ENCODE measurements around the gene KATNAL1.

KATNAL1 gene

DNA sequence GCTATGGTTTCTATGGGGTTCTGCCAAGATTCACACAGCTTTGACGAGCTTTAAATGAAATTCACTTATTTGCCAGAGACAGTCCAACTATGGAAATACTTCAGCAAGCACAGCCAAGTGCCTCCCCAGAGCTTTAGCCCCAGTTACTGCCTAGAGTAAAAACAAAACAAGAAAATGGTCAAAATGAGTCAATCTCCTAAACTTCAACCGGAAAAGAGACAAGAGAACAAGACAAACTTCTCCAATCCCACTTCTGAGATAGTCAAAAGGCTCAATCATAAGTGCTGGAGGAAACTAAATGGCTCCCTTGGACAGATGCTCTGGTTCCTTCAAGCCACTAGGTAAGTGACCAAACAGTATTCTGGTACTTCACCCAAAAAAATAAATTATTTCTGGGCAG, 65.8 kb downstream of the KATNAL1 start:
- no peak for DNase-seq
- no peak overlapping the region for H3K4me3 Mint-ChIP-seq
- H3K27ac Mint-ChIP-seq: no peak overlapping the region
- H3K4me1 Mint-ChIP-seq (ENCODE audit: low read depth): peaks cover 8% of the 10 kb centered on the region
- H3K36me3 Mint-ChIP-seq (ENCODE audit: low read depth): peaks cover 2% of the 10 kb centered on the region
- H3K27me3 Mint-ChIP-seq: no peaks in the 10 kb centered on the region
- H3K9me3 Mint-ChIP-seq: no peaks in the 10 kb centered on the region

DNA sequence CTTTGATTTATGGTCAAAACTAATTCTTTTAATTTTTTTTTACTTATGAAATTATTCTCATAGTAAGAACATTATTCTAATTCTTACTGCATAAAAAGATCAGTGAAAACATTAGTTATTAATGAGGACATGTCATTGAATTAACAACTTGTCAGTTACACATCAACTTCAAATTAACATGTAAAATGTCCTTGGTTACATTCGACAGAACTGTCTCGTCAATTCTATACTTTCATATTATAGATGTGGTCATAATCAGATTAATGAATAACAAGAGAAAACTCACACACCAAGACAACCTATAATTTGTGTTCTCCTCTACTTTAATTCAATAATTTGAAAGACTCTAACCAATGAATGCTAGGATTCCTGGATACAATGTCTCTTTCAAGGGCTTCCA, 66.7 kb downstream of the KATNAL1 start:
- Mint-ChIP-seq H3K27ac (no peak overlapping the region), H3K4me1 (ENCODE audit: low read depth) (peaks cover 8% of the 10 kb centered on the region), H3K4me3 (no peak overlapping the region), H3K9me3 (no peaks in the 10 kb centered on the region), H3K27me3 (no peaks in the 10 kb centered on the region), H3K36me3 (ENCODE audit: low read depth) (peaks cover 2% of the 10 kb centered on the region)
- no peak for DNase-seq

DNA sequence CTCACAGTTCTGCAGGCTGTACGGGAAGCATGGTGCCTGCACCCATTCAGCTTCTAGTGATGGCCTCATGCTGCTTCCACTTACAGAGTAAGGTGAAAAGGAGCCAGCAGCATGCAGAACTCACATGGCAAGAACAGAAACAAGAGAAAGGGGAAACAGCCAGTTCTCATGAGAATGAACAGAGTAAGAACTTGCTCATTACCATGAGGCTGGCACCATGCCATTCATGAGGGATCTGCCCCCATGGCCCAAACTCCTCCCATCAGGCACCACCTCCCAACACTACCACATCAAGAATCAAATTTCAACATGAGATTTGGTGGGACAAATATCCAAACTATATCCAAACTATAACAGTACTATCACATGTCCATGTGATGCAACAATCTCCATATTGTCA, 72.1 kb downstream of the KATNAL1 start:
- no peak overlapping the region for H3K27ac Mint-ChIP-seq
- H3K27me3 Mint-ChIP-seq: no peaks in the 10 kb centered on the region
- H3K4me3 Mint-ChIP-seq: no peak overlapping the region
- peaks cover 10% of the 10 kb centered on the region for H3K36me3 Mint-ChIP-seq (ENCODE audit: low read depth)
- no peaks in the 10 kb centered on the region for H3K4me1 Mint-ChIP-seq (ENCODE audit: low read depth)
- no peak for DNase-seq
- H3K9me3 Mint-ChIP-seq: no peaks in the 10 kb centered on the region

DNA sequence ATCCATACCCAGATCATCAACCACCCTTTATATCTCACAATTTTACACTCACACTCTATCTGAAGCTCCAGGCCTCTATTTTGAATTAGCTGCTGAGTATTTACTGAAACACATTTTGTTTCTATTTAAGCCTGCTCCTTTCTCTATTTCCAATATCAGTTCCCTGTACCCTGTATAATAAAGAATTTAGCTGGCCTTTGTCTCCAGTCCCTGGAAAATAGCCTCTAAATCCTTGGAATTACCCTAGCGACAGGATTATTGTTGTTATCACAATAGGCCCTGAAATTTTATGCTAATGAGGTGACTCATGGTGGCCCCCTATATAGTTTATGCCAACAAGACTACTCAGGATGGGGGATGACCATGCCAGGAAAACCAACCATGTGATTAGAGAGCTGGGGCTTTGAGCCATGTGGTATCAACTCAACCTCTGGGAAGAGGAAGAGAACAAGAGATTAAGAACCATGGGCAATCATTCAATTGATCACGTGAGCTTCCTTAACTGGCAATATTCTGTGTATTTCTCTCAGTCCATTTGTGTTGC, 72.7 kb downstream of the KATNAL1 start:
- no peak for DNase-seq
- Mint-ChIP-seq H3K9me3 (no peaks in the 10 kb centered on the region), H3K4me1 (ENCODE audit: low read depth) (no peaks in the 10 kb centered on the region), H3K27me3 (no peaks in the 10 kb centered on the region), H3K27ac (no peak overlapping the region), H3K4me3 (no peak overlapping the region), H3K36me3 (ENCODE audit: low read depth) (peaks cover 13% of the 10 kb centered on the region)

DNA sequence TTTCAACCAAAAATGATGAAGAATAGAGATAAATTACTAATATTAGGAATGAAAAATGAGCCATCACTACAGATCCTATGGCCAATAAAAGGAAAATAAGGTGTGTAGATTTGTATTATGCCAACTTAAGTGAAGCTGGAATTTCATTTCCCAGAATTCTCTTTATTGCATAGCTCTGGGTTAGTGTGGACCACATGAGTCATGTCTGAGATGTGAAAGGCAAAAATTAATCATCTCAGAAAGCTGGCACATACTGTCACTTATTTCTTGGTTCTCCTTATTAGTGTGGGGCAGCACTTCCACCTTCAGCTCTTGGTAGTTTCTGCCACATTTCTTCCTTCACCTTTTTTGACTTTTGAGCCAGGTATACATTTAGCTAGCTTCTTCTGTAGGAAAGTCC, 82.6 kb downstream of the KATNAL1 start:
- Mint-ChIP-seq H3K4me1 (ENCODE audit: low read depth) (peaks cover 25% of the 10 kb centered on the region), H3K9me3 (peaks cover 16% of the 10 kb centered on the region), H3K27ac (peak overlapping the region; percentile 82), H3K27me3 (no peaks in the 10 kb centered on the region), H3K4me3 (no peak overlapping the region), H3K36me3 (ENCODE audit: low read depth) (peaks cover 60% of the 10 kb centered on the region)
- DNase-seq: no peak

DNA sequence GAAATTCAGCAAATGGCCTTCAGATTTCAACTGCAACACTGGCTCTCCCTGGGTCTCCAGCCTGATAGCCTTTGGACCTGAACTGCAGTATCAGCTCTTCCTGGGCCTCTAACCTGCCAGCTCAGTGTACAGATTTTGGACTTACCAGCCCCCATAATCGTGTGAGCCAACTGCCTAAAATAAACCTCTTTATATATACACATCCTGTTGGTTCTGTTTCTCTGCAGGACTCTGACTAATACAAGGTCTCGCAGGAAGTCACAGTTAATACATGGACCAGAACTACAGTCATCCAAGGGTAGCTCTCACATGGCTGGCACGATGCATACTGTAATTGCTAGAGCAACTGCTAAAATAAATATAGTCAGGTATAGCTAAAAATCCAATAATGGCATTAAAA, 85.1 kb downstream of the KATNAL1 start:
- peaks cover 25% of the 10 kb centered on the region for H3K4me1 Mint-ChIP-seq (ENCODE audit: low read depth)
- no peak for DNase-seq

DNA sequence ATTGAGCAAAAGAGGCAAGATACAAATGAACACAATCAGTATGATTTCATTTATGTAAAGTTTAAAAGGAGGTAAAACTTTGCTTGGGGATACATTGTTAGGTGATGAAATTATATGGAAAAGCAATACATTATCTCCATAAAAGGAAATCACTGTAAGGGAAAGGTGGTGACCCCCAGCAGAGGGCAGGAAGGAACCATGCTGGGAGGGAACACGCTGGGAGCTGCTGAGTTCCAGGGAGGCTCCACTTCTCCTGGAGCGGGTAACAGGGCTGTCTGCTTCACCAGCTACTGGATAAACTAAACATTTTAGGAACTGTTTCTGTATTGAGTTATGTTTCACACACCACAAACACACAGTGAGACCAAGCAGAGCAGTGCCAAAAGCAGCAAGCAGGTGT, 91.2 kb downstream of the KATNAL1 start:
- no peaks in the 10 kb centered on the region for H3K27me3 Mint-ChIP-seq
- no peak overlapping the region for H3K27ac Mint-ChIP-seq
- H3K4me3 Mint-ChIP-seq: no peak overlapping the region
- no peak for DNase-seq
- no peaks in the 10 kb centered on the region for H3K4me1 Mint-ChIP-seq (ENCODE audit: low read depth)
- no peaks in the 10 kb centered on the region for H3K9me3 Mint-ChIP-seq
- H3K36me3 Mint-ChIP-seq (ENCODE audit: low read depth): peaks cover 4% of the 10 kb centered on the region

More for the DNA sequence above, 85.1 kb downstream of the KATNAL1 start:
- H3K27ac Mint-ChIP-seq: no peak overlapping the region
- H3K4me3 Mint-ChIP-seq: no peak overlapping the region
- H3K27me3 Mint-ChIP-seq: no peaks in the 10 kb centered on the region
- H3K9me3 Mint-ChIP-seq: peaks cover 16% of the 10 kb centered on the region
- H3K36me3 Mint-ChIP-seq (ENCODE audit: low read depth): peaks cover 46% of the 10 kb centered on the region

DNA sequence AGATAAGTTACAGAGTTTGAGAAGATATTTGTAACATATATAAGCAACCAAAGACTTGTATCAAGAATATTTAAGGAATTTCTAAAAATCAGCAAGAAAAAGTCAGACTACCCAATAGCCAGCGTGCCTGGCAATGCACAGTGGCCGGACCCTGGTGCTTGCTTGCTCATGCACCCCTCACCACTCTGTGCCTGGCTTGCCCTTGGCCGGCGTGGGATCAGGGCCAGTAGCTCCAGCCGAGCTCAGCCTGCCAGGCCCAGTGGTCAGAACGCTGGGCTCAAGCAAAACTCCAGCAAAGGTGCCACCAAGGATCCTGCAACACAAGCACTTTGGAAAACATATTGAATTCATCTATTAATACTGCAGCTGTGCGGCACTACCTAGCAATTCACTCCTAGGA, 95.1 kb downstream of the KATNAL1 start:
- DNase-seq: no peak
- H3K9me3 Mint-ChIP-seq: no peaks in the 10 kb centered on the region
- H3K27ac Mint-ChIP-seq: no peak overlapping the region
- H3K4me3 Mint-ChIP-seq: no peak overlapping the region
- H3K36me3 Mint-ChIP-seq (ENCODE audit: low read depth): peaks cover 11% of the 10 kb centered on the region
- peaks cover 2% of the 10 kb centered on the region for H3K4me1 Mint-ChIP-seq (ENCODE audit: low read depth)
- no peaks in the 10 kb centered on the region for H3K27me3 Mint-ChIP-seq

DNA sequence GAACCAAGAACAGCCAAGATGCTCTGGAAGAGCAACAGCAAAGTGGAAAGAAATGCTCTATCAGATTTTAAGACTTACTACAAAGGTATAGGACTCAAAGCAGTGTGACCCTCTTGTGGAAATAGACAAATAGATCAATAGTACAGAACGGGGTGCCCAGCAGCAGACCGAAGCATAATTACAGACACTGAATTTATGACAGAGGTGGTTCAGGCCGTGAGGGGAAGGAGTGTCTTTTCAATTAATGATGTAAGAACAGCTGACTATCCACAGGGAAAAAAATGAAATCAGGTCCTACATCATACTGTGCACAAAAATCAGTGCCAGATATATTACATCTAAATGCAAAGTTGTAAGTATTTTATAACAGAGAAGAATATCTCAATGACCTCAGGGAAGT, 95.6 kb downstream of the KATNAL1 start:
- Mint-ChIP-seq H3K27me3 (no peaks in the 10 kb centered on the region), H3K27ac (no peak overlapping the region), H3K9me3 (no peaks in the 10 kb centered on the region), H3K4me3 (no peak overlapping the region), H3K36me3 (ENCODE audit: low read depth) (peaks cover 16% of the 10 kb centered on the region), H3K4me1 (ENCODE audit: low read depth) (peaks cover 2% of the 10 kb centered on the region)
- DNase-seq: no peak

DNA sequence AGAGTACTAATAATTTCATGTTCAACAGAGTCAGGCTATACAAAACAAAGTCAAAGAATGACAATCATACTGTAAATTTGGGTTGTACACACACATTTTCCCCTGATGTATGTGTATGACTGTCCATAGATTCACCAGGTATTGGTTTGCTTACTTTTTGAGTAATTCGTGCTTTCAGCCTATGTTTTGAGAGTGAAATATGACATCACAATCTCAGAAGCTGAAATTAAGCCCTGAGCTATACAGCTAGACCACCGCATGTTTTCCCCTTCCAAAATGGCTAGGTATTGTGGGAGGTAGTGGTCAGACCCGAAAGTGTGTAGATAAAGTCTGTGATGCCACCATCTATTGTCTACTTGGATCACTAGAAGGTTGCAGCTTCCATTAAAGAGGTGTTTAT, 102.8 kb downstream of the KATNAL1 start:
- no peak for DNase-seq
- Mint-ChIP-seq H3K36me3 (ENCODE audit: low read depth) (peaks cover 14% of the 10 kb centered on the region), H3K9me3 (no peaks in the 10 kb centered on the region), H3K27me3 (no peaks in the 10 kb centered on the region), H3K4me3 (no peak overlapping the region), H3K27ac (peak overlapping the region; percentile 61), H3K4me1 (ENCODE audit: low read depth) (peaks cover 18% of the 10 kb centered on the region)

DNA sequence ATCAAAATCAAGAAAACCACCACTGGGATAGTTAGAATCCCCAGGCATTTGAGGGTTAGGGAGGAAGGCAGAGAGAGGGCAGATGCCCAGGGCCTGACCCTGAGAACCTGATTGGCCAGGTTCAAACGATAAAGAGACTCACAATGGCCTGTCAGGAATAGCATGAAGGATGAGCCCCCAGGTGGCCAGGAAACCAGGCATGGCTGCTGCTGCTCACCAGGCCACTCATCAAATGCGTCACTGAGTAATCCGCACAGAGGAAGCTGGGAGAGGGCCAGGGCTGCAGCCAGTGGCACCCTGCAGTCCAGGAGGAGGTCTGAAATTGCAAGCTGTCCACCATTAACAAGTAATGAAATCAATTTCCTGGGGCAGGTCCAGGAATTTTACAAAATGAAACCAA, 111.3 kb downstream of the KATNAL1 start:
- Mint-ChIP-seq H3K4me3 (no peak overlapping the region), H3K27ac (no peak overlapping the region), H3K27me3 (no peaks in the 10 kb centered on the region), H3K36me3 (ENCODE audit: low read depth) (no peaks in the 10 kb centered on the region), H3K9me3 (no peaks in the 10 kb centered on the region), H3K4me1 (ENCODE audit: low read depth) (peaks cover 3% of the 10 kb centered on the region)
- DNase-seq: no peak

DNA sequence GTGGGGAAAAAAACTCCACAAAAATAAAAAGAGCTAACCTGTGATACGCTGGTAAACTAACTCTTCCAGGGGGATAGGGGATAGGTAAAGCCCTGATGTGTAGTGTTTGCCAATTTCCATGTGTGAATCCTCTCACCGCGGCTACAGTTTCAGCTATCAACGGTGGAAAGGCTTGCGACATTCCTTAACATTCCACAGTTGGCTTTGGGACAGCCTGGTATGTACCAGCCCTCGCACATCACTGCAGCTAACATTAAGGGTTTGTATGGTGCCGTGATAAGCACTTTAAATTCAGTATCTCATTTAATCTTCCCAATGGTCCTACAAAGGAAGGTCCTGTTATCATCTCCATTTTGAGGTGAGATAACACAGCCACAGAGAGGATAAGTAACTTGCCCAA, 112.4 kb downstream of the KATNAL1 start:
- Mint-ChIP-seq H3K27ac (no peak overlapping the region), H3K27me3 (no peaks in the 10 kb centered on the region), H3K9me3 (no peaks in the 10 kb centered on the region), H3K36me3 (ENCODE audit: low read depth) (no peaks in the 10 kb centered on the region), H3K4me1 (ENCODE audit: low read depth) (no peaks in the 10 kb centered on the region), H3K4me3 (no peak overlapping the region)
- DNase-seq: no peak

DNA sequence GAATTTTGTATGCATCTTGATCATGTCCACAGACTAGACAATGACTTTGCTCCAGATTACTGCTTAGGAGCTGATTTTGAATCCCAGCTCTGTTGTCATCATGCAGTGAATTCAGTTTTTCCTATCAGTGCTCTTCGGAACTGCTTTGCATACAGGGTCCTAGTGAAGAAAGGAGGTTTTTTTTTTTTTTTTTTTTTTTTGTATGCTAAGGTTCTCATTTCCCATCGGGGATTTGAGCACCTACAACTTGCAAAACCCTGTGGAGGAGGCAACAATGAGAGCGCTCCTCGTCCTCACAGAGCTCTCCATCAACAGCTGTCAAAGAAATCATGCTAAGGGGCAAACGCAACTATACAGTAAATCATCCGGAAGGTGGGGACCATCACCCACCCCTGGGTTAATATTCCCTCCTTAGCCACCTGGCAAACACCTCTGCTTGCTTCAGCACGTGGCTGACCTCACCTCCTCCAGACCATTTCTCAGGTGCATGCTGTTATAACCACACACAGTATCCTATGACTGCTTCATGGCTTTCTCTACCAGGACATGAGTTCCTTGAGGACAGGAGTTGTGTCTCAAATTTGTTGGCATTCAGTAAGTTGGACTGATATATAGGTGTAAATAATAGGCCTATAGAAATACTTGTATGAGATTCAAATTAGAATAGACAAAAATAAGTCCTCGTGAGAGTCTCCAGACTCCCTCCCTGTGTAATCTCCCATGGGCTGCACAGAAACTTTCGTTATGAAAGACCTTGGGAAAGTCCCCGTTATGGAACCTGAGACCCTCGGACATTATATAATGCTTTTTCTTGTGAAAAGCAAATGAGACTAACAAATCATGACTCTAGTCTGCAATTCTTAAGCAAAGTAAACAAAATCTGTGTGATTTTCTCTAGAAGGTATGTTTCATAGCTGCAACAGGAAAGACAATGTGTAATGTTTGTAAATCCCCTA, 113.8 kb downstream of the KATNAL1 start:
- Mint-ChIP-seq H3K36me3 (ENCODE audit: low read depth) (no peaks in the 10 kb centered on the region), H3K4me3 (no peak overlapping the region), H3K9me3 (no peaks in the 10 kb centered on the region), H3K27ac (no peak overlapping the region), H3K27me3 (no peaks in the 10 kb centered on the region), H3K4me1 (ENCODE audit: low read depth) (no peaks in the 10 kb centered on the region)
- DNase-seq: no peak

DNA sequence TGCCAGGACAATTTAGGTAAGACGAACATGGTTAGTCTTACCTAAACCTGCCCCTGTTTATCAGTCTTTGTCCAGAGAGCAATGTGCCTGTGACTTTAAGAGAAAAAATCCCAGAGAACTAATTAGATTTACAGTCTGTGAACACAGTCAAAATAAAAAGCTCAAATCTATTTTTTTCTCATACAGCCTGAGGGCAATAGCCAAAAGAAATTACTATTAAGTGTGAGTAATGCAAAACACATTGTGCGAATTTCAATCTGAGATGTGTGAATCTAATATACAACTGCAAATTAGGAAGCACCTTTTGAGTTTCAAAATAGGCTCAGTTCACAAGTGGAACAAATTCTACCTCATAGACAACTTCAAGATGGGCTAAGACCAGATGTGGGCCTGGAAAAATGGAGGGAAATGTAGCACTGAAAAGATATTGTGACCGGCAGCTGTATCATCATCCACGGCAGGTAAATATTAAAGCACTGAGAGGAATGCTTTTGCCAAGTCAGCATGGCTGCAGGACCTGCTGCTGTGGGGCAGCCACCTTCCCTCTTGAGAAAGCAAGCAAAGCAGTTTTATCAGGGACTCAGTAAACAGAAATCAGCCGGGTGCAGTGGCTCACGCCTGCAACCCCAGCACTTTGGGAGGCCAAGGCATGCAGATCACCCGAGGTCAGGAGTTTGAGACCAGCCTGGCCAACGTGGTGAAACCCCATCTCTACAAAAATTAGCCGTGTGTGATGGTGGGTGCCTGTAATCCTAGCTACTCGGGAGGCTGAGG, 114.8 kb downstream of the KATNAL1 start:
- no peak for DNase-seq
- Mint-ChIP-seq H3K36me3 (ENCODE audit: low read depth) (no peaks in the 10 kb centered on the region), H3K4me3 (no peak overlapping the region), H3K27me3 (no peaks in the 10 kb centered on the region), H3K27ac (peak overlapping the region; percentile 23), H3K4me1 (ENCODE audit: low read depth) (no peaks in the 10 kb centered on the region), H3K9me3 (no peaks in the 10 kb centered on the region)

Measured in activated T-cell treated with anti-CD3 and anti-CD28 coated beads, Interleukin-2, amount 50 U/mL, for 24 hours (primary cell).